NCI-H345 treated with DMSO at 0.1 percent for 48 hours (cell line): ENCODE results near the gene KCND1.

ENCODE experiments used
- DNase-seq: peaks from one replicate; lab custom pipeline; 2025; ENCODE audit not compliant: unreplicated experiment; lab: John Stamatoyannopoulos, UW

KCND1 gene

GRCh38 chrX:48938721-48939425 is 32.8 kb downstream of the KCND1 start:
- no peak for DNase-seq

GRCh38 chrX:48937054-48937907 is 34.4 kb downstream of the KCND1 start:
- DNase-seq: no peak

GRCh38 chrX:48936429-48937053 is 35.1 kb downstream of the KCND1 start:
- DNase-seq: no peak

GRCh38 chrX:48935301-48935670 is 36.4 kb downstream of the KCND1 start:
- DNase-seq: no peak

GRCh38 chrX:48934581-48935300 is 36.9 kb downstream of the KCND1 start:
- no peak for DNase-seq

- DNase-seq: no peak
These were observed 37.9 kb downstream of the KCND1 start for GRCh38 chrX:48933757-48934156.

- no peak for DNase-seq
These were observed 43.8 kb downstream of the KCND1 start for GRCh38 chrX:48927736-48928382.

- no peak for DNase-seq
These were observed 44.5 kb downstream of the KCND1 start for GRCh38 chrX:48927123-48927522.

GRCh38 chrX:48924270-48924669 is 47.4 kb downstream of the KCND1 start:
- no peak for DNase-seq

GRCh38 chrX:48923771-48924170 is 47.9 kb downstream of the KCND1 start:
- no peak for DNase-seq

GRCh38 chrX:48920718-48921104 is 50.9 kb downstream of the KCND1 start:
- DNase-seq: no peak

- no peak for DNase-seq
These were observed 51.5 kb downstream of the KCND1 start for GRCh38 chrX:48919947-48920717.

GRCh38 chrX:48919360-48919841 is 52.2 kb downstream of the KCND1 start:
- no peak for DNase-seq

GRCh38 chrX:48918643-48919340 is 52.9 kb downstream of the KCND1 start, which contains the start of gene PIM2:
Gene PIM2 (minus strand): TSS chrX:48919024. CDS start chrX:48918834, 190 bp downstream.
- DNase-seq: peak; percentile 88

GRCh38 chrX:48918301-48918642 is 53.4 kb downstream of the KCND1 start:
- no peak for DNase-seq

GRCh38 chrX:48917139-48918001 is 54.3 kb downstream of the KCND1 start:
- peak; percentile 83 for DNase-seq

- DNase-seq: no peak
These were observed 56.8 kb downstream of the KCND1 start for GRCh38 chrX:48914593-48915493.
